Erythroblast (primary cell): Measurements from ENCODE around the gene CDK5RAP1.

ENCODE experiments used
- GATA1 ChIP-seq: IDR thresholded peaks from 2 replicates; pipeline ENCODE4 v1.6.1; 2011; ENCODE audit warnings: low read depth, mild to moderate bottlenecking, control low read depth, low read length, moderate library complexity
- POLR2A ChIP-seq: IDR thresholded peaks from 2 replicates; pipeline ENCODE4 v1.6.1; 2011; ENCODE audit warnings: mild to moderate bottlenecking, low read length

DNA sequence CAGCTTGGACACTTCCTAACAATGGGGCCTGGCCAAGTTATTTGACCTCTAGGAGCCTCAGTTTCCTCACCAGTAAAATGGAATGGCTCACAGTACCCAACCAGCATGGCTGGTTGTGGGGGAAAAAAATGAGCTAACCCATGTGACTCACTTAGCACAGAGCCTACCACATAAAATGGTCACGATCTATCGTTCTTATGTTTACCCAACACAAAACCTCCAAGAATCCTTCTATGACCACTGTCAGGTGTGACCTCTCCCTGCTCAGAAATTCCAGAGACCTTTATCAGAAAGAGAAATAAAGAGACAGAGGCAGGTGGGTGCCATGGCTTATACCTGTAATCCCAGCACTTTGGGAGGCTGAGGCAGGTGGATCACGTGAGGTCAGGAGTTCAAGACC lies 78.9 kb downstream of the CDK5RAP1 start:
- TF ChIP-seq POLR2A: no peak
- TF ChIP-seq GATA1: no peak
